H1 (cell line): ENCODE measurements around the gene GAST. TPM values are rescaled to one million over a fixed set of nuclear protein-coding genes. Genes with fewer than 3 reads are reported as not detected.

Source experiments
- CHD7 ChIP-seq: fragments of 300-600 bp; sonication (generic); IDR thresholded peaks from 2 replicates; pipeline ENCODE4 v1.7.1; 2012; ENCODE audit warnings: low read length, moderate library complexity, mild to moderate bottlenecking, inconsistent platforms; ENCODE audit not compliant: insufficient replicate concordance
- RFX5 ChIP-seq: IDR thresholded peaks from 2 replicates; pipeline ENCODE4 v1.6.1; 2011; ENCODE audit warnings: low read depth, low read length, improper control_type of control experiment, borderline replicate concordance
- polyA plus RNA-seq, 7 experiments: library from polyadenylated mRNA; depleted of rRNA in 3 of 7; stranded (reverse) in 5 of 7; unstranded in 2 of 7; fragments of >200 nt in 5 of 7; fragments of 200-250 nt in 2 of 7; gene quantifications; 1 replicate in 5 of 7; 2 replicates in 1 of 7; 4 replicates in 1 of 7; pipeline versions ENCODE4 v1.2.1 to v1.2.3, GENCODE V29; 2011 to 2013; ENCODE audit warnings: missing spikeins in 2 of 7, mixed read lengths in 2 of 7
- total RNA-seq: library from RNA; stranded (reverse); fragmentation: NEBNext Ultra II Directional; extraction: Animal tissue kit (Norgen Biotek cat#: 25700); gene quantifications from 2 replicates; pipeline ENCODE4 v1.2.1, GENCODE V29; 2021

Gene GAST
- total and polyA plus RNA-seq, 2 of the 8 experiments (the other 6 are each of a cell fraction or from before 2014, with no cell fraction given), result not detected

- TF ChIP-seq CHD7 (no peak), RFX5 (no peak)
Measured at GRCh38 chr17:41740506-41740905, 28.4 kb downstream of the GAST start (continued).
